Type B pancreatic cell (in vitro differentiated cells): ENCODE results near the gene ASPN. TPM values are rescaled to one million over a fixed set of nuclear protein-coding genes. Genes with fewer than 3 reads are reported as not detected.
A peak's percentile ranks its signal among the peaks of the same experiment; 100 is the strongest.

Experiments used
- DNase-seq: peaks from one replicate; pipeline ENCODE4 v3.0.0; 2021; ENCODE audit warnings: mixed read lengths; ENCODE audit not compliant: unreplicated experiment; ENCODE audit errors: extremely low spot score
- H3K27ac Mint-ChIP-seq: 2 replicates; pipeline ENCODE4 v1.8.0; 2021; ENCODE audit warnings: mild to moderate bottlenecking, mixed read lengths
- H3K27me3 Mint-ChIP-seq: 2 replicates; pipeline ENCODE4 v1.8.0; 2021; ENCODE audit warnings: mixed read lengths
- H3K36me3 Mint-ChIP-seq: 2 replicates; pipeline ENCODE4 v1.8.0; 2021; ENCODE audit warnings: mixed read lengths
- H3K4me1 Mint-ChIP-seq: one replicate; pipeline ENCODE4 v1.8.0; 2021; ENCODE audit warnings: mixed read lengths; ENCODE audit not compliant: unreplicated experiment
- H3K4me3 Mint-ChIP-seq: 2 replicates; pipeline ENCODE4 v1.8.0; 2021; ENCODE audit warnings: mild to moderate bottlenecking, mixed read lengths
- H3K9me3 Mint-ChIP-seq: 2 replicates; pipeline ENCODE4 v1.8.0; 2021; ENCODE audit warnings: mixed read lengths
- CTCF ChIP-seq: fragments of 200-600 bp; sonication (generic); conservative IDR thresholded peaks from 2 replicates; pipeline ENCODE4 v1.5.0; 2021; ENCODE audit warnings: antibody characterized with exemption, mild to moderate bottlenecking
- total RNA-seq: library from RNA; stranded (reverse); gene quantifications from 2 replicates; pipeline ENCODE4 v1.2.1, GENCODE V29; 2021; ENCODE audit warnings: low replicate concordance

ASPN gene
- total RNA-seq, 1 donor from 2014 or later = 1.3 TPM

- TF ChIP-seq CTCF = no peak
- Mint-ChIP-seq H3K4me1 (no peaks in the 10 kb centered on the region), H3K27ac (no peak overlapping the region), H3K27me3 (no peaks in the 10 kb centered on the region), H3K4me3 (no peak overlapping the region), H3K9me3 (no peaks in the 10 kb centered on the region), H3K36me3 (no peaks in the 10 kb centered on the region)
- no peak for DNase-seq
These were observed 42.2 kb downstream of the ASPN start for GRCh38 chr9:92439921-92440750.

GRCh38 chr9:92438900-92439526 lies 43.3 kb downstream of the ASPN start:
- no peak for DNase-seq
- Mint-ChIP-seq H3K4me1 (no peaks in the 10 kb centered on the region), H3K27ac (no peak overlapping the region), H3K36me3 (no peaks in the 10 kb centered on the region), H3K4me3 (no peak overlapping the region), H3K9me3 (no peaks in the 10 kb centered on the region), H3K27me3 (no peaks in the 10 kb centered on the region)
- peak; percentile 65 for TF ChIP-seq CTCF

- H3K4me1 Mint-ChIP-seq = no peaks in the 10 kb centered on the region
- no peaks in the 10 kb centered on the region for H3K27me3 Mint-ChIP-seq
- no peak overlapping the region for H3K4me3 Mint-ChIP-seq
- TF ChIP-seq CTCF = no peak
- no peaks in the 10 kb centered on the region for H3K9me3 Mint-ChIP-seq
- H3K27ac Mint-ChIP-seq = no peak overlapping the region
- no peak for DNase-seq
- H3K36me3 Mint-ChIP-seq = no peaks in the 10 kb centered on the region
These were observed 47.0 kb downstream of the ASPN start for GRCh38 chr9:92435263-92435662.

DNA sequence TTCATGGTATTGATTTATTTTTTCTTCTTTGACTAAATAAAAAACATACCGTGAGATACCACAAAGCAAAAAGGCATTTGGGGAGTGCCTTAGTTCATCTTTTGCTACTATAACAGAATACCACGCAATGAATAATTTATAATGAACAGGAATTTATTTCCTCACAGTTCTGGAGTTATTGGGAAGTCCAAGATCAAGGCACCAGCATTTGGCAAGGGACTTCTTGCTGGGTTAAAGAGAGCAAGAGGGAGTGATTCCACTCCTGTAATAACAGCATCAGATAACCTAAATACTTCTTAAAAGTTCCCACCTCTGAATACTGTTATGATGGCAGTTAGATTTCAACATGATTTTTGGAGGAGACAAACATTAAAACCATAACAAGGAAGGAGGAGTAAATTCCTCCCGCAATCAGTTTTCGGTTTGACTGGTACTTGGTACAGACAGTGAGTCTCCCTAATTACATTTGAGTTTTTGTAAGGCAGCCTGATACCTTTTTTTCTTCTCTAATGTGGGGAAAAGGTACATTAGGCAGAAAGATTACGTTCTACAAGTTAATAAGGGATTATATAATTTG lies 49.2 kb downstream of the ASPN start:
- Mint-ChIP-seq H3K36me3 (no peaks in the 10 kb centered on the region), H3K9me3 (no peaks in the 10 kb centered on the region), H3K27ac (no peak overlapping the region), H3K4me1 (no peaks in the 10 kb centered on the region), H3K4me3 (no peak overlapping the region), H3K27me3 (no peaks in the 10 kb centered on the region)
- DNase-seq = no peak
- TF ChIP-seq CTCF = no peak

DNA sequence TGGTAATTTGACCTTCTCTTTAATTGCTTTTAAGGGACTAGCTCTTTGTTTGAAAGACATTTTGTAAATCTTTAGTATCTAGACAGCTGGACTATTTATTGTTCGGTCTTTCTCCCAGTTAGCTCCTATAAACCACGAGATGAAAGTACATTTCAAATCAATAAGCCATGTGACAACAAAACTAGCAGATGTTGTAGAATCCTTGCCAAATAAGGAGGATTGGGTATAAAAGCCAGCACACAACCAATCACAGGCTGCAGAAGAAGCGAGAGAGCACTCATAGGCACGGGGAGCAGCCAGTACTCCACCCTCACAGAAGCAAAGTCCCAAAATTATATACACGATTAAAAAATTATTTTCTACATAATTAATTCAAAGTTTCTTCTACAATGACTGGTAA lies 50.0 kb downstream of the ASPN start:
- Mint-ChIP-seq H3K27me3 (no peaks in the 10 kb centered on the region), H3K27ac (no peak overlapping the region), H3K9me3 (no peaks in the 10 kb centered on the region), H3K4me1 (no peaks in the 10 kb centered on the region), H3K4me3 (no peak overlapping the region), H3K36me3 (no peaks in the 10 kb centered on the region)
- no peak for TF ChIP-seq CTCF
- no peak for DNase-seq
